Activated CD8-positive, alpha-beta memory T cell treated with anti-CD3 and anti-CD28 coated beads for 4 hours (primary cell): Measurements from ENCODE around the gene ZDHHC22.

Experiments used
- DNase-seq, 2 donors: peaks; one replicate each; pipeline ENCODE4 v3.0.0-alpha.2; 2020; ENCODE audit warnings: low read depth in 2 of 2

ZDHHC22 gene

GRCh38 chr14:77157740-77158139, 16.1 kb upstream of the ZDHHC22 start:
- DNase-seq: no peak

- no peak for DNase-seq
These were observed 13.5 kb upstream of the ZDHHC22 start for GRCh38 chr14:77155083-77155482.

GRCh38 chr14:77154421-77154820, 12.8 kb upstream of the ZDHHC22 start:
- no peak for DNase-seq

- DNase-seq: no peak
These were observed 12.2 kb upstream of the ZDHHC22 start for GRCh38 chr14:77153802-77154201.

- DNase-seq: no peak
These were observed 10.5 kb upstream of the ZDHHC22 start for GRCh38 chr14:77151918-77152588.

- DNase-seq: no peak
These were observed 9.7 kb upstream of the ZDHHC22 start for GRCh38 chr14:77151245-77151644.

- DNase-seq: no peak
These were observed 7.1 kb upstream of the ZDHHC22 start for GRCh38 chr14:77148510-77149231.

GRCh38 chr14:77145975-77146740, 4.6 kb upstream of the ZDHHC22 start:
- no peak for DNase-seq

GRCh38 chr14:77144412-77145115, 3.0 kb upstream of the ZDHHC22 start:
- no peak for DNase-seq

GRCh38 chr14:77143071-77143470, 1.5 kb upstream of the ZDHHC22 start:
- no peak for DNase-seq

- DNase-seq: no peak
These were observed 612 bp upstream of the ZDHHC22 start for GRCh38 chr14:77142005-77142800.

GRCh38 chr14:77140359-77141213, 1.0 kb downstream of the ZDHHC22 start:
- no peak for DNase-seq

- no peak for DNase-seq
These were observed 1.8 kb downstream of the ZDHHC22 start for GRCh38 chr14:77139540-77140358.

- DNase-seq: no peak
These were observed 2.6 kb downstream of the ZDHHC22 start for GRCh38 chr14:77139022-77139421.

GRCh38 chr14:77133720-77134338, 7.8 kb downstream of the ZDHHC22 start:
- no peak for DNase-seq

- no peak for DNase-seq
These were observed 9.6 kb downstream of the ZDHHC22 start for GRCh38 chr14:77131871-77132486.

- no peak for DNase-seq
These were observed 10.4 kb downstream of the ZDHHC22 start for GRCh38 chr14:77131206-77131605.

- DNase-seq: no peak
These were observed 11.2 kb downstream of the ZDHHC22 start for GRCh38 chr14:77130386-77130785.
